Upper lobe of left lung (tissue), 4 donors: ENCODE results near the gene PRPS2.

Experiments
- CTCF ChIP-seq, 6 experiments: fragments of 450-650 bp in 4 of 6; fragments of 200-600 bp in 2 of 6; sonication (generic) in 2 of 6; IDR thresholded peaks; one replicate each; pipeline ENCODE4 v1.5.1; 2016 to 2019; ENCODE audit warnings: antibody characterized with exemption in 6 of 6
- EP300 ChIP-seq, 4 donors: sonication (generic); formaldehyde crosslinking; IDR thresholded peaks; one replicate each; pipeline ENCODE4 v1.5.1; 2017; ENCODE audit warnings: antibody characterized with exemption in 4 of 4, control low read depth in 2 of 4
- POLR2A ChIP-seq, 4 donors: fragments of 450-650 bp; IDR thresholded peaks; one replicate each; pipeline ENCODE4 v1.5.1; 2016 to 2017; ENCODE audit warnings: antibody characterized with exemption in 4 of 4, mild to moderate bottlenecking in 2 of 4
- POLR2AphosphoS5 ChIP-seq, 2 donors: sonication (generic); formaldehyde crosslinking; IDR thresholded peaks; one replicate each; pipeline ENCODE4 v1.5.1; 2017; ENCODE audit warnings: antibody characterized with exemption in 2 of 2

- TF ChIP-seq POLR2A (IDR thresholded peaks at IDR 0.05): no peak
- TF ChIP-seq CTCF (IDR thresholded peaks at IDR 0.05): no peak
- TF ChIP-seq EP300 (IDR thresholded peaks at IDR 0.05): no peak
- no peak for TF ChIP-seq POLR2AphosphoS5 (IDR thresholded peaks at IDR 0.05)
Measured at GRCh38 chrX:12843668-12844279, 52.6 kb downstream of the PRPS2 start.
